PC-9 (cell line): ENCODE results near the gene DAAM1. TPM values are rescaled to one million over a fixed set of nuclear protein-coding genes. Genes with fewer than 3 reads are reported as not detected.

Source experiments
- BruUV-seq: library from RNA; stranded (reverse); fragments of 400-500 nt; replicated peaks from 2 replicates; lab custom pipeline; 2021; lab: Mats Ljungman, UMichigan
- CTCF ChIA-PET: fragments of 300-600 bp; sonication (Branson Sonifier 250); formaldehyde crosslinking; loops from one replicate; lab custom pipeline; 2022; ENCODE audit warnings: antibody characterized with exemption; lab: Charles Lee
- POLR2A ChIA-PET: fragments of 300-600 bp; sonication (Branson Sonifier 250); formaldehyde crosslinking; loops from one replicate; lab custom pipeline; 2022; ENCODE audit warnings: antibody characterized with exemption; ENCODE audit not compliant: unreplicated experiment; lab: Charles Lee
- DNase-seq, 2 experiments: peaks; one replicate each; pipeline versions ENCODE4 v3.0.0 to v3.0.0-alpha.2; 2015 to 2022; ENCODE audit warnings: mixed read lengths in 1 of 2
- H2AFZ ChIP-seq: fragments of 200-600 bp; sonication (generic); 2 replicates; pipeline ENCODE4 v1.8.1; 2017; ENCODE audit warnings: antibody characterized with exemption
- H3F3A ChIP-seq: fragments of 200-600 bp; sonication (generic); 2 replicates; pipeline ENCODE4 v1.8.1; 2017; ENCODE audit warnings: antibody characterized with exemption, mild to moderate bottlenecking, low read depth; ENCODE audit not compliant: insufficient read depth
- H3K27ac ChIP-seq: fragments of 200-600 bp; sonication (generic); 2 replicates; pipeline ENCODE4 v1.6.1; 2016; ENCODE audit warnings: mixed run types
- H3K27me3 ChIP-seq: fragments of 200-600 bp; sonication (generic); 2 replicates; pipeline ENCODE4 v1.6.1; 2016; ENCODE audit warnings: low read depth, mixed run types; ENCODE audit not compliant: insufficient read depth
- H3K36me3 ChIP-seq: fragments of 200-600 bp; sonication (generic); 2 replicates; pipeline ENCODE4 v1.6.1; 2016; ENCODE audit warnings: low read depth, mixed run types
- H3K4me1 ChIP-seq: fragments of 200-600 bp; sonication (generic); replicated peaks from 2 replicates; pipeline ENCODE4 v1.6.1; 2016; ENCODE audit warnings: mixed run types; ENCODE audit not compliant: insufficient read depth
- H3K4me2 ChIP-seq: fragments of 200-600 bp; sonication (generic); 2 replicates; pipeline ENCODE4 v1.6.1; 2017; ENCODE audit warnings: mixed run types
- H3K4me3 ChIP-seq: fragments of 200-600 bp; sonication (generic); 2 replicates; pipeline ENCODE4 v1.6.1; 2016; ENCODE audit warnings: mixed run types
- H3K79me2 ChIP-seq: fragments of 200-600 bp; sonication (generic); 2 replicates; pipeline ENCODE4 v1.6.1; 2017; ENCODE audit warnings: low read depth, mixed run types
- H3K9me2 ChIP-seq: fragments of 200-600 bp; sonication (generic); 2 replicates; pipeline ENCODE4 v1.8.1; 2017; ENCODE audit warnings: mild to moderate bottlenecking; ENCODE audit not compliant: insufficient read depth
- H3K9me3 ChIP-seq: fragments of 200-600 bp; sonication (generic); 2 replicates; pipeline ENCODE4 v1.8.1; 2016; ENCODE audit warnings: low read depth; ENCODE audit not compliant: insufficient read depth
- H4K20me1 ChIP-seq: fragments of 200-600 bp; sonication (generic); 2 replicates; pipeline ENCODE4 v1.8.1; 2017; ENCODE audit not compliant: insufficient read depth
- CTCF ChIP-seq: fragments of 200-600 bp; sonication (generic); conservative IDR thresholded peaks from 2 replicates; pipeline ENCODE4 v1.6.1; 2017; ENCODE audit warnings: mixed run types, antibody characterized with exemption, mild to moderate bottlenecking, moderate library complexity
- EZH2 ChIP-seq: fragments of 200-600 bp; sonication (generic); IDR thresholded peaks from 2 replicates; pipeline ENCODE4 v1.8.0; 2017; ENCODE audit warnings: antibody characterized with exemption, low read depth
- intact Hi-C: fragments of 100-400 bp; cut with micrococcal nuclease; formaldehyde crosslinking; loops from one replicate; pipeline ENCODE4 v1.10.0; 2022; ENCODE audit not compliant: unreplicated experiment
- total RNA-seq: library from RNA; stranded (reverse); gene quantifications from 2 replicates; pipeline ENCODE4 v1.2.3, GENCODE V29; 2021

The DAAM1 gene
- total RNA-seq, 1 experiment from 2014 or later: 70.7 TPM

GRCh38 chr14:59243174-59243573, 54.7 kb downstream of the DAAM1 start:
- H4K20me1 ChIP-seq: no peaks in the 10 kb centered on the region
- H3K4me1 ChIP-seq: peaks cover 18% of the 10 kb centered on the region
- H3K27ac ChIP-seq: no peak overlapping the region
- BruUV-seq: no TSS peak
- H3K79me2 ChIP-seq: 0 out of 2 replicates have a peak, but pooled peaks cover 9% of the 10 kb centered on the region
- H3K9me2 ChIP-seq: no peaks in the 10 kb centered on the region
- no peaks in the 10 kb centered on the region for H3K36me3 ChIP-seq
- no peak for TF ChIP-seq EZH2
- TF ChIP-seq CTCF: no peak
- no peaks in the 10 kb centered on the region for H3K9me3 ChIP-seq
- no peak overlapping the region for H3K4me3 ChIP-seq
- H3K27me3 ChIP-seq: no peaks in the 10 kb centered on the region
- H3K4me2 ChIP-seq: no peak overlapping the region
- no peaks in the 10 kb centered on the region for H3F3A ChIP-seq
- intact Hi-C loops: no loop called here
- POLR2A ChIA-PET: no interaction called here
- CTCF ChIA-PET: no interaction called here
- no peak overlapping the region for H2AFZ ChIP-seq
- no peak for DNase-seq

- Histone ChIP-seq H3K4me3 (no peak overlapping the region), H4K20me1 (no peaks in the 10 kb centered on the region), H3K79me2 (0 out of 2 replicates have a peak, but pooled peaks cover 7% of the 10 kb centered on the region), H3K9me2 (no peaks in the 10 kb centered on the region), H3K27ac (no peak overlapping the region), H2AFZ (no peak overlapping the region), H3F3A (no peaks in the 10 kb centered on the region), H3K4me1 (peaks cover 20% of the 10 kb centered on the region), H3K4me2 (peak overlapping the region; percentile 3; the same call in 1 of the 2 replicates), H3K9me3 (no peaks in the 10 kb centered on the region), H3K27me3 (no peaks in the 10 kb centered on the region), H3K36me3 (no peaks in the 10 kb centered on the region)
- ChIA-PET CTCF (no interaction called here), POLR2A (no interaction called here)
- no TSS peak for BruUV-seq
- intact Hi-C loops: no loop called here
- TF ChIP-seq EZH2 (no peak), CTCF (no peak)
- DNase-seq: peak in 1 of 2 experiments; percentile 10
Measured at GRCh38 chr14:59244581-59244980, 56.1 kb downstream of the DAAM1 start.

GRCh38 chr14:59245809-59246295, 57.4 kb downstream of the DAAM1 start:
- no peak for TF ChIP-seq EZH2
- TF ChIP-seq CTCF: no peak
- H3K36me3 ChIP-seq: no peaks in the 10 kb centered on the region
- no peaks in the 10 kb centered on the region for H3K9me3 ChIP-seq
- ChIA-PET CTCF (no interaction called here), POLR2A (no interaction called here)
- intact Hi-C loops: no loop called here
- no peak overlapping the region for H3K4me3 ChIP-seq
- peaks cover 20% of the 10 kb centered on the region for H3K4me1 ChIP-seq
- H3F3A ChIP-seq: no peaks in the 10 kb centered on the region
- no peaks in the 10 kb centered on the region for H4K20me1 ChIP-seq
- no peaks in the 10 kb centered on the region for H3K9me2 ChIP-seq
- no peak overlapping the region for H2AFZ ChIP-seq
- 0 out of 2 replicates have a peak, but pooled peaks cover 7% of the 10 kb centered on the region for H3K79me2 ChIP-seq
- no peak for DNase-seq
- no peak overlapping the region for H3K4me2 ChIP-seq
- no TSS peak for BruUV-seq
- H3K27ac ChIP-seq: no peak overlapping the region
- H3K27me3 ChIP-seq: no peaks in the 10 kb centered on the region
